GM20000 (cell line): ENCODE results near the gene TFDP2.

Experiments used
- DNase-seq: peaks from one replicate; pipeline ENCODE4 v3.0.0; 2012; ENCODE audit warnings: low spot score
- CTCF ChIP-seq: IDR thresholded peaks from 2 replicates; pipeline ENCODE4 v1.5.1; 2012; ENCODE audit warnings: mild to moderate bottlenecking, control low read depth; ENCODE audit errors: extremely low read depth, missing control alignments

TFDP2 gene

GRCh38 chr3:142165194-142165593 lies 15.8 kb upstream of the TFDP2 start:
- TF ChIP-seq CTCF: no peak

GRCh38 chr3:142159083-142159740 lies 9.9 kb upstream of the TFDP2 start:
- DNase-seq: no peak
- TF ChIP-seq CTCF: no peak

More at GRCh38 chr3:142165194-142165593, 15.8 kb upstream of the TFDP2 start:
- DNase-seq: no peak

- no peak for DNase-seq
- TF ChIP-seq CTCF: no peak
Observed at GRCh38 chr3:142154186-142154585, 4.8 kb upstream of the TFDP2 start.

GRCh38 chr3:142152384-142152783 lies 3.0 kb upstream of the TFDP2 start:
- DNase-seq: no peak
- TF ChIP-seq CTCF: no peak

GRCh38 chr3:142151828-142152227 lies 2.5 kb upstream of the TFDP2 start:
- DNase-seq: no peak
- TF ChIP-seq CTCF: no peak

- TF ChIP-seq CTCF: no peak
- DNase-seq: no peak
Observed at GRCh38 chr3:142151240-142151639, 1.9 kb upstream of the TFDP2 start.

- DNase-seq: no peak
- no peak for TF ChIP-seq CTCF
Observed at GRCh38 chr3:142150271-142150670, 927 bp upstream of the TFDP2 start.

GRCh38 chr3:142149673-142149992 lies 289 bp upstream of the TFDP2 start:
- no peak for DNase-seq
- no peak for TF ChIP-seq CTCF
